NCI-H1436 treated with DMSO at 0.1 percent for 48 hours (cell line): ENCODE data around the gene ZNF189.
"Not testable (repeated sequence)": the region's sequence is repeated elsewhere in the genome, so short reads cannot be mapped to it uniquely, and the experiment has no call there.

Experiments used
- DNase-seq: peaks from one replicate; lab custom pipeline; 2025; lab: John Stamatoyannopoulos, UW

ZNF189 gene

DNA sequence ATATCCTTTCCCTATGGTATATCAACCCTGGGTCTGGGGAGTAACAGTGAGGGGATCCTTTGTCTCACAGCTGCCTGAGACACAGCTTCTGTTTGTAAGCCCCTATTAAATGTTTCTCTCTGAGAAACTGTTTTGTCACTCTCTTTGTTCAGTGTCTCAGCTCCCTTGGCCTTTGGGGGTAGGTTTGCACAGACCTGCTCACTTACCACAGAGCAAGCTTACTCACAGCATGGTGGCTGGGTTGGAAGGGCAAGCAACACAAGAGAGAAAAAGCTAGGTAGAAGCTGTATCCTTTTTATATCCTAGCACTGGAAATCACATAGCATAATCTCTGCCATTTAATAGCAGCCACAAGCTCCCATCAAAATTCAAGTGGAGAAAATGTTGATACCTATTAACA is 18.4 kb upstream of the ZNF189 start:
- no peak for DNase-seq

- DNase-seq = no peak
Measured at GRCh38 chr9:101381118-101381517, 17.5 kb upstream of the ZNF189 start.

- DNase-seq = no peak
Measured at GRCh38 chr9:101381833-101382342, 16.8 kb upstream of the ZNF189 start.

- no peak for DNase-seq
Measured at GRCh38 chr9:101383361-101383760, 15.3 kb upstream of the ZNF189 start.

DNA sequence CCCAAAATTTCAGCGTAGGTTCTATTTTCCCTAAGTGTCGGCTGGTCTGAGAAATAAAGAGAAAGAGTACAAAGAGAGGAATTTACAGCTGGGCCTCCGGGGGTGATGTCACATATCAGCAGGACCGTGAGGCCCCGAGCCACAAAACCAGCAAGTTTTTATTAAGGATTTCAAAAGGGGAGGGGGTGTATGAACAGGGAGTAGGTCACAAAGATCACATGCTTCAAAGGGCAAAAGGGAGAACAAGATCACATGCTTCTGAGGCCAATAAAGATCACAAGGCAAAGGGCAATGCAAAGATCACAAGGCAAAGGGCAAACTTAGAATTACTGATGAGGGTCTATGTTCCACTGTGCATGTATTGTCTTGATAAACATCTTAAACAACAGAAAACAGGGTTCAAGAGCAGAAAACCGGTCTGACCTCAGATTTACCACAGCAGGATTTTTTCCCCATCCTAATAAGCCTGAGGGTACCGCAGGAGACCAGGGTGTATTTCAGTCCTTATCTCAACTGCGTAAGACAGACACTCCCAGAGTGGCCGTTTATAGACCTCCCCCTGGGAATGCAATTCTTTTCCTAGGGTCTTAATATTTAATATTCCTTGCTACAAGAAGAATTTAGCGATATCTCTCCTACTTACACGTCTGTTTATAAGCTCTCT is 13.6 kb upstream of the ZNF189 start, which contains the start of gene BAAT:
Gene BAAT (minus strand): TSS at position 134 of the 664 bp plus-strand sequence. CDS start 13,602 bp downstream, outside the sequence.
- DNase-seq = not testable (repeated sequence)

- DNase-seq = peak; percentile 55
Measured at GRCh38 chr9:101387871-101388506, 10.7 kb upstream of the ZNF189 start.

GRCh38 chr9:101388507-101388993 is 10.1 kb upstream of the ZNF189 start:
- no peak for DNase-seq

DNA sequence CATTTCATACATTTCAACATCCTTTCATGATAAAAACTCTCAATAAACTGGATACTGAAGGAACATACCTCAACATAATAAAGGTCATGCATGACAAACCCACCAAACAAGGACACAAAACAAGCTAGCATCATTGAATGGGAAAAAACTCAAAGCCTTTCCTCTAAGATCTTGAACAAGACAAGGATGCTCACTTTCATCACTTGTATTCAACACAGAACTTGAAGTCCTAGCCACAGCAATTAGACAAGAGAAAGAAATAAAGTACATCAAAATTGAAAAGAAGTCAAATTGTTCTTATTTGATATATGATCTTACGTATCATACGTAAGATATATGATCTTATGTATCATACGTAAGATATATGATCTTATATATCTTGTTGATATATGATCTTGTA is 5.5 kb upstream of the ZNF189 start:
- DNase-seq = no peak

GRCh38 chr9:101394687-101395086 is 4.0 kb upstream of the ZNF189 start:
- DNase-seq = no peak

GRCh38 chr9:101397746-101398067 is 944 bp upstream of the ZNF189 start:
- no peak for DNase-seq

GRCh38 chr9:101398930-101399642 is 435 bp downstream of the ZNF189 start:
- no peak for DNase-seq

DNA sequence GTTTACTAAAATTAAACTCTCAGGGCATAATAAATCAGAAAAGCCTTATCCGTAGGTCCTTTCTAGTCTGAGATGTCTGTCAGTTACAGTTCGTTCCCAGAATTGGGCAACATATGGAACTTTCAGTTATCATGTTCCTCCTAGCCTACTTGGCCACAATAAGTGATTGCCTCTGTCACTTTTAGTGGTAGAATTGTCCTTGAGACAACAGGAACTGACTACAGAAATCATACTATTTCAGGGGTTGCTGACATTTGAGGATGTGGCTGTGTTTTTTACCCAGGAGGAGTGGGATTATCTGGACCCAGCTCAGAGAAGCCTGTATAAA is 956 bp downstream of the ZNF189 start:
- no peak for DNase-seq

GRCh38 chr9:101400120-101400519 is 1.5 kb downstream of the ZNF189 start:
- DNase-seq = no peak

- DNase-seq = no peak
Measured at GRCh38 chr9:101403516-101404285, 5.0 kb downstream of the ZNF189 start.

- no peak for DNase-seq
Measured at GRCh38 chr9:101408374-101409078, 9.9 kb downstream of the ZNF189 start.

DNA sequence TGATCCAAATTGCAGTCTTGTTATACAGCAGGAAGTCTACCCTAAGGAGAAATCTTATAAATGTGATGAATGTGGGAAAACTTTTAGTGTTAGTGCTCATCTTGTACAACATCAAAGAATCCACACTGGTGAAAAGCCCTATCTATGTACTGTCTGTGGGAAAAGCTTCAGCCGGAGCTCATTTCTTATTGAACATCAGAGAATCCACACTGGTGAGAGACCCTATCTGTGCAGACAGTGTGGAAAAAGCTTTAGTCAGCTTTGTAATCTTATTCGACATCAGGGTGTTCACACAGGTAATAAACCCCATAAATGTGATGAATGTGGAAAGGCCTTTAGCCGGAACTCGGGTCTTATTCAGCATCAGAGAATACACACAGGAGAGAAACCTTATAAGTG is 10.4 kb downstream of the ZNF189 start:
- DNase-seq = no peak

DNA sequence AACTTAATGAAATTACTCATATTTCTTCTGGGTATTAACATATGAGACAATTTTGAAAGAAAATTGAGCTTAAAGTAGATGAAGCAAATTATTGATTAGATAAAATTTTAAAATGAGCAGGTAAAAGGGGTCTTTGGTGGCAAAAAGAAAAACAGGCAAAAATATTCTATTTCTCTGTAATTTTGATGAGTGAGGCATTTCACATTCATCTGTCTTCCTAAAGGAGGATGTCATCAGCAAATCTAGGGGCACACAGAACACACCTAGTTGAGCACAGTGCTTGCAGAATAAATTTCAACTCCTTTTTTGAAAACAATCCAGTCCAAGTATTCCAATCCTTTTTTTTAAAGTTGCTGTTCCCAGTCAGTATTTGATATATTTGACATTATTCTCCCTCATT is 16.2 kb downstream of the ZNF189 start:
- DNase-seq = no peak

- no peak for DNase-seq
Measured at GRCh38 chr9:101415578-101415977, 16.9 kb downstream of the ZNF189 start.

- no peak for DNase-seq
Measured at GRCh38 chr9:101417389-101417788, 18.7 kb downstream of the ZNF189 start.

GRCh38 chr9:101417977-101418376 is 19.3 kb downstream of the ZNF189 start:
- no peak for DNase-seq
